ENCODE data around the gene RIMKLB. TPM values are rescaled to one million over a fixed set of nuclear protein-coding genes. Genes with fewer than 3 reads are reported as not detected.
"Not testable (repeated sequence)": the region's sequence is repeated elsewhere in the genome, so short reads cannot be mapped to it uniquely, and the experiment has no call there.

RIMKLB gene
- total RNA-seq, 2 experiments from 2014 or later, result 4.7 TPM

GRCh38 chr12:8789341-8790013, 91.7 kb downstream of the RIMKLB start:
- H3K27ac Mint-ChIP-seq; CTCF ChIA-PET; H3K27me3 Mint-ChIP-seq; H3K4me3 Mint-ChIP-seq; DNase-seq; POLR2A ChIA-PET; H3K4me1 Mint-ChIP-seq; H3K9me3 Mint-ChIP-seq; H3K36me3 Mint-ChIP-seq (ENCODE audit: low read depth): not testable (repeated sequence)

GRCh38 chr12:8793226-8793625, 95.4 kb downstream of the RIMKLB start:
- H3K4me1 Mint-ChIP-seq; POLR2A ChIA-PET; H3K27ac Mint-ChIP-seq; H3K4me3 Mint-ChIP-seq; CTCF ChIA-PET; H3K36me3 Mint-ChIP-seq (ENCODE audit: low read depth); DNase-seq; H3K9me3 Mint-ChIP-seq; H3K27me3 Mint-ChIP-seq: not testable (repeated sequence)

GRCh38 chr12:8794611-8795010, 96.8 kb downstream of the RIMKLB start:
- POLR2A ChIA-PET; CTCF ChIA-PET; DNase-seq; H3K36me3 Mint-ChIP-seq (ENCODE audit: low read depth); H3K27me3 Mint-ChIP-seq; H3K4me3 Mint-ChIP-seq; H3K4me1 Mint-ChIP-seq; H3K27ac Mint-ChIP-seq; H3K9me3 Mint-ChIP-seq: not testable (repeated sequence)

GRCh38 chr12:8796831-8797626, 99.2 kb downstream of the RIMKLB start:
- Mint-ChIP-seq H3K27ac (no peak overlapping the region), H3K9me3 (no peaks in the 10 kb centered on the region), H3K36me3 (ENCODE audit: low read depth) (no peaks in the 10 kb centered on the region), H3K27me3 (no peaks in the 10 kb centered on the region), H3K4me3 (no peak overlapping the region), H3K4me1 (no peaks in the 10 kb centered on the region)
- ChIA-PET POLR2A (no interaction called here), CTCF (no interaction called here)
- DNase-seq, result no peak

- H3K4me1 Mint-ChIP-seq; H3K9me3 Mint-ChIP-seq; CTCF ChIA-PET; DNase-seq; H3K27ac Mint-ChIP-seq; H3K36me3 Mint-ChIP-seq (ENCODE audit: low read depth); H3K27me3 Mint-ChIP-seq; POLR2A ChIA-PET; H3K4me3 Mint-ChIP-seq: not testable (repeated sequence)
Observed at GRCh38 chr12:8801213-8801612, 103.4 kb downstream of the RIMKLB start.

- not testable (repeated sequence) for H3K9me3 Mint-ChIP-seq; H3K36me3 Mint-ChIP-seq (ENCODE audit: low read depth); H3K4me1 Mint-ChIP-seq
Observed at GRCh38 chr12:8804833-8805232, 107.0 kb downstream of the RIMKLB start.

GRCh38 chr12:8805487-8805886, 107.7 kb downstream of the RIMKLB start:
- H3K27me3 Mint-ChIP-seq; H3K4me1 Mint-ChIP-seq; POLR2A ChIA-PET; H3K27ac Mint-ChIP-seq; H3K4me3 Mint-ChIP-seq; CTCF ChIA-PET; H3K36me3 Mint-ChIP-seq (ENCODE audit: low read depth); DNase-seq; H3K9me3 Mint-ChIP-seq: not testable (repeated sequence)

More at GRCh38 chr12:8804833-8805232, 107.0 kb downstream of the RIMKLB start:
- CTCF ChIA-PET, result interaction anchor here (1.2 kb wide), 1 partner anchor 13 kb away, joined by 3 read pairs; no protein-coding TSS in a partner anchor
- POLR2A ChIA-PET, H3K4me3 Mint-ChIP-seq, DNase-seq, H3K27ac Mint-ChIP-seq, H3K27me3 Mint-ChIP-seq: not testable (repeated sequence)

GRCh38 chr12:8807084-8807483, 109.3 kb downstream of the RIMKLB start:
- H3K27ac Mint-ChIP-seq; DNase-seq; H3K27me3 Mint-ChIP-seq; H3K4me3 Mint-ChIP-seq; H3K4me1 Mint-ChIP-seq; POLR2A ChIA-PET; H3K9me3 Mint-ChIP-seq; H3K36me3 Mint-ChIP-seq (ENCODE audit: low read depth); CTCF ChIA-PET: not testable (repeated sequence)

GRCh38 chr12:8810112-8810511, 112.3 kb downstream of the RIMKLB start:
- H3K27ac Mint-ChIP-seq; POLR2A ChIA-PET; H3K27me3 Mint-ChIP-seq; H3K9me3 Mint-ChIP-seq; H3K36me3 Mint-ChIP-seq (ENCODE audit: low read depth); H3K4me3 Mint-ChIP-seq; H3K4me1 Mint-ChIP-seq; DNase-seq: not testable (repeated sequence)
- CTCF ChIA-PET, result interaction anchor here (0.6 kb wide), 1 partner anchor 1870 kb away, joined by 3 read pairs; no protein-coding TSS in a partner anchor

- POLR2A ChIA-PET, result no interaction called here
- CTCF ChIA-PET, result no interaction called here
Observed at GRCh38 chr12:8813572-8814357, 116.0 kb downstream of the RIMKLB start.

GRCh38 chr12:8816448-8817050, 118.8 kb downstream of the RIMKLB start:
- no peak overlapping the region for H3K27ac Mint-ChIP-seq
- H3K4me1 Mint-ChIP-seq, result no peaks in the 10 kb centered on the region
- no peaks in the 10 kb centered on the region for H3K27me3 Mint-ChIP-seq
- ChIA-PET CTCF (interaction anchor here (0.6 kb wide), 1 partner anchor 31 kb away, joined by 3 read pairs; no protein-coding TSS in a partner anchor), POLR2A (no interaction called here)
- H3K4me3 Mint-ChIP-seq, result no peak overlapping the region
- no peak for DNase-seq
- H3K36me3 Mint-ChIP-seq (ENCODE audit: low read depth), result no peaks in the 10 kb centered on the region
- H3K9me3 Mint-ChIP-seq, result no peaks in the 10 kb centered on the region

More at GRCh38 chr12:8813572-8814357, 116.0 kb downstream of the RIMKLB start:
- no peaks in the 10 kb centered on the region for H3K4me1 Mint-ChIP-seq
- H3K36me3 Mint-ChIP-seq (ENCODE audit: low read depth), result no peaks in the 10 kb centered on the region
- DNase-seq, result no peak
- H3K27me3 Mint-ChIP-seq, result no peaks in the 10 kb centered on the region
- no peak overlapping the region for H3K4me3 Mint-ChIP-seq
- no peaks in the 10 kb centered on the region for H3K9me3 Mint-ChIP-seq
- H3K27ac Mint-ChIP-seq, result no peak overlapping the region

GRCh38 chr12:8817856-8818255, 120.1 kb downstream of the RIMKLB start:
- Mint-ChIP-seq H3K27me3 (no peaks in the 10 kb centered on the region), H3K4me1 (no peaks in the 10 kb centered on the region), H3K27ac (no peak overlapping the region), H3K36me3 (ENCODE audit: low read depth) (no peaks in the 10 kb centered on the region), H3K9me3 (no peaks in the 10 kb centered on the region), H3K4me3 (no peak overlapping the region)
- DNase-seq, result no peak
- ChIA-PET CTCF (interaction anchor here (0.9 to 1.6 kb wide), 2 partner anchors 14 to 222 kb away, joined by 3 read pairs; no protein-coding TSS in a partner anchor), POLR2A (no interaction called here)

GRCh38 chr12:8818526-8818925, 120.7 kb downstream of the RIMKLB start:
- DNase-seq, result no peak
- Mint-ChIP-seq H3K9me3 (no peaks in the 10 kb centered on the region), H3K4me3 (no peak overlapping the region), H3K27me3 (peaks cover under 1% of the 10 kb centered on the region), H3K27ac (no peak overlapping the region), H3K36me3 (ENCODE audit: low read depth) (no peaks in the 10 kb centered on the region), H3K4me1 (no peaks in the 10 kb centered on the region)
- ChIA-PET POLR2A (no interaction called here), CTCF (interaction anchor here (0.9 to 1.6 kb wide), 2 partner anchors 14 to 223 kb away, joined by 3 read pairs; no protein-coding TSS in a partner anchor)
